ENCODE measurements around the gene DENND11. TPM values are rescaled to one million over a fixed set of nuclear protein-coding genes. Genes with fewer than 3 reads are reported as not detected.

The DENND11 gene
- total RNA-seq, 1 donor from 2014 or later = 30.7 TPM

- no peaks in the 10 kb centered on the region for H3K9me3 Mint-ChIP-seq
- peaks cover 25% of the 10 kb centered on the region for H3K4me1 Mint-ChIP-seq
- TF ChIP-seq CTCF (conservative IDR thresholded peaks at IDR 0.05) = no peak
- DNase-seq (ENCODE audit: low read depth, low spot score) = no peak
- no peaks in the 10 kb centered on the region for H3K27me3 Mint-ChIP-seq (ENCODE audit: low read depth)
- no peak overlapping the region for H3K4me3 Mint-ChIP-seq
- peaks cover 15% of the 10 kb centered on the region for H3K36me3 Mint-ChIP-seq (ENCODE audit: low read depth)
- H3K27ac Mint-ChIP-seq (ENCODE audit: unreplicated experiment) = no peak overlapping the region
Measured at GRCh38 chr7:141673346-141673745, 28.6 kb downstream of the DENND11 start.

- H3K27ac Mint-ChIP-seq (ENCODE audit: unreplicated experiment) = no peak overlapping the region
- TF ChIP-seq CTCF (conservative IDR thresholded peaks at IDR 0.05) = no peak
- peaks cover 25% of the 10 kb centered on the region for H3K4me1 Mint-ChIP-seq
- DNase-seq (ENCODE audit: low read depth, low spot score) = no peak
- H3K27me3 Mint-ChIP-seq (ENCODE audit: low read depth) = no peaks in the 10 kb centered on the region
- H3K4me3 Mint-ChIP-seq = no peak overlapping the region
- peaks cover 18% of the 10 kb centered on the region for H3K36me3 Mint-ChIP-seq (ENCODE audit: low read depth)
- no peaks in the 10 kb centered on the region for H3K9me3 Mint-ChIP-seq
Measured at GRCh38 chr7:141671705-141672496, 30.1 kb downstream of the DENND11 start.

GRCh38 chr7:141668853-141669252, 33.1 kb downstream of the DENND11 start:
- no peaks in the 10 kb centered on the region for H3K27me3 Mint-ChIP-seq (ENCODE audit: low read depth)
- no peak overlapping the region for H3K4me3 Mint-ChIP-seq
- no peak overlapping the region for H3K27ac Mint-ChIP-seq (ENCODE audit: unreplicated experiment)
- H3K9me3 Mint-ChIP-seq = no peaks in the 10 kb centered on the region
- peaks cover 24% of the 10 kb centered on the region for H3K36me3 Mint-ChIP-seq (ENCODE audit: low read depth)
- TF ChIP-seq CTCF (conservative IDR thresholded peaks at IDR 0.05) = no peak
- DNase-seq (ENCODE audit: low read depth, low spot score) = no peak
- peaks cover 7% of the 10 kb centered on the region for H3K4me1 Mint-ChIP-seq

GRCh38 chr7:141666071-141666470, 35.9 kb downstream of the DENND11 start:
- Mint-ChIP-seq H3K36me3 (ENCODE audit: low read depth) (peaks cover 20% of the 10 kb centered on the region), H3K27me3 (ENCODE audit: low read depth) (no peaks in the 10 kb centered on the region), H3K27ac (ENCODE audit: unreplicated experiment) (peak overlapping the region; percentile 48), H3K9me3 (no peaks in the 10 kb centered on the region), H3K4me1 (no peaks in the 10 kb centered on the region), H3K4me3 (peak overlapping the region; percentile 45)
- no peak for TF ChIP-seq CTCF (conservative IDR thresholded peaks at IDR 0.05)
- no peak for DNase-seq (ENCODE audit: low read depth, low spot score)

- Mint-ChIP-seq H3K27me3 (ENCODE audit: low read depth) (no peaks in the 10 kb centered on the region), H3K27ac (ENCODE audit: unreplicated experiment) (peak overlapping the region; percentile 48), H3K4me1 (no peaks in the 10 kb centered on the region), H3K9me3 (no peaks in the 10 kb centered on the region), H3K4me3 (peak overlapping the region; percentile 45), H3K36me3 (ENCODE audit: low read depth) (peaks cover 20% of the 10 kb centered on the region)
- TF ChIP-seq CTCF (conservative IDR thresholded peaks at IDR 0.05) = no peak
- DNase-seq (ENCODE audit: low read depth, low spot score) = no peak
Measured at GRCh38 chr7:141665208-141666035, 36.5 kb downstream of the DENND11 start.
